Measurements from ENCODE around the gene TBC1D20. TPM values are rescaled to one million over a fixed set of nuclear protein-coding genes. Genes with fewer than 3 reads are reported as not detected.
"Not testable (repeated sequence)": the region's sequence is repeated elsewhere in the genome, so short reads cannot be mapped to it uniquely, and the experiment has no call there.

Gene TBC1D20
- total and polyA plus RNA-seq, 2 donors: 14.4 to 16.2 TPM

- Histone ChIP-seq H3K36me3 (ENCODE audit: control insufficient read depth in 2 of 2, insufficient read depth in 2 of 2, low read length in 1 of 2) (peaks cover 17 to 50% of the 10 kb centered on the region in 2 donors), H3K4me1 (ENCODE audit: control insufficient read depth in 2 of 2, insufficient read depth in 2 of 2, low read length in 2 of 2) (no peaks in the 10 kb centered on the region), H3K9me3 (ENCODE audit: control insufficient read depth in 2 of 2, insufficient read depth in 1 of 2, low read length in 1 of 2) (no peaks in the 10 kb centered on the region), H3K27me3 (ENCODE audit: control insufficient read depth in 2 of 2, insufficient read depth in 1 of 2, low read length in 1 of 2) (no peaks in the 10 kb centered on the region), H3K27ac (ENCODE audit: low read depth in 1 of 2, low read length in 1 of 2) (no peak overlapping the region), H3K4me3 (ENCODE audit: low read length in 2 of 2) (no peak overlapping the region)
- 97% methylated on average over 29 of the region's 29 CpGs for WGBS
- no peak for DNase-seq (ENCODE audit: low read depth in 6 of 9, low spot score in 9 of 9)
Observed at GRCh38 chr20:391041-391711, 71.2 kb downstream of the TBC1D20 start.

GRCh38 chr20:389220-389619 is 73.1 kb downstream of the TBC1D20 start:
- H3K36me3 ChIP-seq (ENCODE audit: control insufficient read depth in 2 of 2, insufficient read depth in 2 of 2, low read length in 1 of 2): peaks cover 17 to 46% of the 10 kb centered on the region in 2 donors
- no peak overlapping the region for H3K4me3 ChIP-seq (ENCODE audit: low read length in 2 of 2)
- no peak overlapping the region for H3K27ac ChIP-seq (ENCODE audit: low read depth in 1 of 2, low read length in 1 of 2)
- DNase-seq (ENCODE audit: low read depth in 6 of 9, low spot score in 9 of 9): no peak
- WGBS: 98% methylated on average over 6 of the region's 6 CpGs
- no peaks in the 10 kb centered on the region for H3K9me3 ChIP-seq (ENCODE audit: control insufficient read depth in 2 of 2, insufficient read depth in 1 of 2, low read length in 1 of 2)
- H3K4me1 ChIP-seq (ENCODE audit: control insufficient read depth in 2 of 2, insufficient read depth in 2 of 2, low read length in 2 of 2): no peaks in the 10 kb centered on the region
- H3K27me3 ChIP-seq (ENCODE audit: control insufficient read depth in 2 of 2, insufficient read depth in 1 of 2, low read length in 1 of 2): no peaks in the 10 kb centered on the region

GRCh38 chr20:388034-388994 is 74.0 kb downstream of the TBC1D20 start:
- H3K4me1 ChIP-seq (ENCODE audit: control insufficient read depth in 2 of 2, insufficient read depth in 2 of 2, low read length in 2 of 2): no peaks in the 10 kb centered on the region
- H3K36me3 ChIP-seq (ENCODE audit: control insufficient read depth in 2 of 2, insufficient read depth in 2 of 2, low read length in 1 of 2): peaks cover 17 to 44% of the 10 kb centered on the region in 2 donors
- H3K27me3 ChIP-seq (ENCODE audit: control insufficient read depth in 2 of 2, insufficient read depth in 1 of 2, low read length in 1 of 2): no peaks in the 10 kb centered on the region
- 98% methylated on average over 21 of the region's 21 CpGs for WGBS
- H3K27ac ChIP-seq (ENCODE audit: low read depth in 1 of 2, low read length in 1 of 2): no peak overlapping the region
- no peak overlapping the region for H3K4me3 ChIP-seq (ENCODE audit: low read length in 2 of 2)
- no peaks in the 10 kb centered on the region for H3K9me3 ChIP-seq (ENCODE audit: control insufficient read depth in 2 of 2, insufficient read depth in 1 of 2, low read length in 1 of 2)
- DNase-seq (ENCODE audit: low read depth in 6 of 9, low spot score in 9 of 9): no peak

- H3K36me3 ChIP-seq (ENCODE audit: control insufficient read depth in 2 of 2, insufficient read depth in 2 of 2, low read length in 1 of 2): peaks cover 17 to 38% of the 10 kb centered on the region in 2 donors
Observed at GRCh38 chr20:387520-387919, 74.8 kb downstream of the TBC1D20 start.

GRCh38 chr20:386634-387033 is 75.7 kb downstream of the TBC1D20 start:
- 97% methylated on average over 8 of the region's 8 CpGs for WGBS
- H3K4me3 ChIP-seq (ENCODE audit: low read length in 2 of 2); H3K9me3 ChIP-seq (ENCODE audit: control insufficient read depth in 2 of 2, insufficient read depth in 1 of 2, low read length in 1 of 2); H3K27me3 ChIP-seq (ENCODE audit: control insufficient read depth in 2 of 2, insufficient read depth in 1 of 2, low read length in 1 of 2); H3K27ac ChIP-seq (ENCODE audit: low read depth in 1 of 2, low read length in 1 of 2); H3K4me1 ChIP-seq (ENCODE audit: control insufficient read depth in 2 of 2, insufficient read depth in 2 of 2, low read length in 2 of 2); DNase-seq (ENCODE audit: low read depth in 6 of 9, low spot score in 9 of 9): not testable (repeated sequence)
- H3K36me3 ChIP-seq (ENCODE audit: control insufficient read depth in 2 of 2, insufficient read depth in 2 of 2, low read length in 1 of 2): peaks cover 17 to 34% of the 10 kb centered on the region in 2 donors

More at GRCh38 chr20:387520-387919, 74.8 kb downstream of the TBC1D20 start:
- H3K4me3 ChIP-seq (ENCODE audit: low read length in 2 of 2): no peak overlapping the region
- H3K9me3 ChIP-seq (ENCODE audit: control insufficient read depth in 2 of 2, insufficient read depth in 1 of 2, low read length in 1 of 2): no peaks in the 10 kb centered on the region
- H3K27ac ChIP-seq (ENCODE audit: low read depth in 1 of 2, low read length in 1 of 2): no peak overlapping the region
- H3K4me1 ChIP-seq (ENCODE audit: control insufficient read depth in 2 of 2, insufficient read depth in 2 of 2, low read length in 2 of 2): peaks cover 0 to 3% of the 10 kb centered on the region in 2 donors
- no peaks in the 10 kb centered on the region for H3K27me3 ChIP-seq (ENCODE audit: control insufficient read depth in 2 of 2, insufficient read depth in 1 of 2, low read length in 1 of 2)
- WGBS: 97% methylated on average over 3 of the region's 3 CpGs
- no peak for DNase-seq (ENCODE audit: low read depth in 6 of 9, low spot score in 9 of 9)

Other genes starting within 250 kb of the TBC1D20 start
- gene DEFB129, start 235.3 kb downstream of the TBC1D20 start, total RNA-seq: not detected
- gene DEFB129, start 235.3 kb downstream of the TBC1D20 start, polyA plus RNA-seq: not detected
- gene DEFB132, start 204.8 kb downstream of the TBC1D20 start, total RNA-seq: not detected
- gene DEFB132, start 204.8 kb downstream of the TBC1D20 start, polyA plus RNA-seq: 0.07 TPM
- 1.2 TPM for gene C20orf96, start 171.8 kb downstream of the TBC1D20 start, total RNA-seq
- 4.3 TPM for gene C20orf96, start 171.8 kb downstream of the TBC1D20 start, polyA plus RNA-seq
- 28.5 TPM for gene ZCCHC3, start 165.0 kb downstream of the TBC1D20 start, total RNA-seq
- 21.8 TPM for gene ZCCHC3, start 165.0 kb downstream of the TBC1D20 start, polyA plus RNA-seq
- 2.5 TPM for gene SOX12, start 137.0 kb downstream of the TBC1D20 start, total RNA-seq
- gene SOX12, start 137.0 kb downstream of the TBC1D20 start, polyA plus RNA-seq: 4.7 TPM
- 3.8 TPM for gene NRSN2, start 115.4 kb downstream of the TBC1D20 start, total RNA-seq
- gene NRSN2, start 115.4 kb downstream of the TBC1D20 start, polyA plus RNA-seq: 16.7 TPM
- gene TRIB3, start 81.8 kb downstream of the TBC1D20 start, total RNA-seq: 7.0 TPM
- gene TRIB3, start 81.8 kb downstream of the TBC1D20 start, polyA plus RNA-seq: 10.1 TPM
- 53.2 TPM for gene RBCK1, start 54.2 kb downstream of the TBC1D20 start, total RNA-seq
- gene RBCK1, start 54.2 kb downstream of the TBC1D20 start, polyA plus RNA-seq: 140 TPM
- 79.1 TPM for gene CSNK2A1, start 81.3 kb upstream of the TBC1D20 start, total RNA-seq
- 34.9 TPM for gene CSNK2A1, start 81.3 kb upstream of the TBC1D20 start, polyA plus RNA-seq
- gene TCF15, start 147.8 kb upstream of the TBC1D20 start, total RNA-seq: 0.42 TPM
- gene TCF15, start 147.8 kb upstream of the TBC1D20 start, polyA plus RNA-seq: 0.62 TPM
- 3.5 TPM for gene SRXN1, start 190.7 kb upstream of the TBC1D20 start, total RNA-seq
- gene SRXN1, start 190.7 kb upstream of the TBC1D20 start, polyA plus RNA-seq: 10.8 TPM
- not detected for gene SCRT2, start 213.3 kb upstream of the TBC1D20 start, total RNA-seq
- gene SCRT2, start 213.3 kb upstream of the TBC1D20 start, polyA plus RNA-seq: under 0.01 TPM